Measurements from ENCODE around the gene UNC93B1. TPM values are rescaled to one million over a fixed set of nuclear protein-coding genes. Genes with fewer than 3 reads are reported as not detected.

UNC93B1 gene
- total RNA-seq, 2 donors from 2014 or later, result 15.9 to 28.5 TPM

DNA sequence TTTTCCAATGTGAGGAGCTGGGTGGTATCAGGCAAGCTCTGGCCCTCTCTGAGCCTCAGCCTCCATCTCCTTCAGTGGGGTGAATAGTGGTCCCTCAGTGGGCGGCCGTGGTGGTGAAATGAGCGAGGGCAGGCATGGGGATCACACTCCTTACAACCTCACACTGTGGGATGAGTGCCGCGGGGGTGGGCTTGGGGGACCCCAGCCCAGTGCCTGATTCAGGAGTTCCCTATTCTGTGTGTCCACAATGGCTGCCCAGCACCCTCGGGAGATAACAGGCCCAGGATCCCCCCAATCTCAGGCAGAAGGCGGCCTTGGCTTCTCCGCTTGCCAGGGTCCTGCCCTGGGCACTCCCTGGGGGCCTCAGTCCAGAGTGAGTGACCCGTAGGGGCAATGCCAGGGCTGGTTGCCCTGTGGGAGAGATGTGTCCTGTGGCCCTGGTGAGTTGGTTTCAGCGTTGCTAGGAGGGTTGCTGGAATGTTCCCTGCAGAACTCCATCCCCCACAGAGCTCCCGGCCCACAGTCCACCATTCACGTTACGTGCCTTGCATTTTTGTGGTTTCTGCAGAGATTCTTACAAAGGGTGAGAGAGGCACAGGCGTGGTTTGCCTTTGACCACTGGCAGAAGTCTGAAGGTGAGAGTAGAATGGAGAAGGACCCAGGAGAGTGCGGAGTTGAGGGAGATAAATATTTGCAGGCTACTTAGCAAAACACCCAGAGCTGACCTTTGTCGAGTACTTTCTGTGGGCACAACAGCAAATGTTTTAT, 9.1 kb upstream of the UNC93B1 start:
- no peak for DNase-seq (ENCODE audit: low spot score)
- intact Hi-C loops (cut with DNase I), result no loop called here

DNA sequence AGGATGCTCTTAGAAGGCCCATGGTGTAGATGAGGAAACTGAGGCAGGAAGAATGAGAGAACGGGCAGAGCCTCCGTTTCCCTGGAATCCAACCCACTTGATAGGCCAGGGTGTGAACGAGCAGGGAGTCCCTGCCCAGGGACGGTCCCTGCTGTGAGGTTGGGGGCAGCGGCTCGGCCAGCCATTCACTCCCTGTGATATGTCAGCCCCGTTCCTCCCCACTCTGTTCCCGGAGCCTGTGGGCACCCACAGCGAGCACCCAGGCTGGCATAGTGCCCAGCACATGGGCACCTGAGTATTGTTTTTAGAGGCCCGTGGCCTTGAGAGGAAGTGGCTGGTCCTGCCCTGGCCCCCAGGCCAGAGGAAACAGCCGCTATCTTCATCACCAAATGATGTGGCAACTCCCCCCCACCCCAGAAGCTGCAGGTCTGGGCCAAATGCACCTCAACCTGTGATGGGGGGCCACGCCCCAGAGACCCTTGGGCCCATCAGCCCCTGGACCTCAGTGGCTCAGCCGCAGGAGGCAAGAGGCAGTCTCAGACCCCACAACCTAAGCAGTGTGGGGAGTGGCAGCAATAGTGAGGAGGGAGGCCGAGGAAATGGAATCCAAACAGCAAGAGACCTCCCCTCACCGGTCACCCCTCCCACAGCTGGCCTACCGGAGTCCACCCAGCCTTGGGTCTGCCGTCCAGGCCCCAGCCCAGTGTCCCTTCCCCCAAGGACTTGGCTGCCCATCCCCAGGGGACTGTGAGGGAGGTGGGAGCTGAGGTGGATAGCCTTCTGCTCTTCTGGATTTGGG, 8.3 kb upstream of the UNC93B1 start:
- intact Hi-C loops (cut with DNase I), result no loop called here
- no peak for DNase-seq (ENCODE audit: low spot score)

DNA sequence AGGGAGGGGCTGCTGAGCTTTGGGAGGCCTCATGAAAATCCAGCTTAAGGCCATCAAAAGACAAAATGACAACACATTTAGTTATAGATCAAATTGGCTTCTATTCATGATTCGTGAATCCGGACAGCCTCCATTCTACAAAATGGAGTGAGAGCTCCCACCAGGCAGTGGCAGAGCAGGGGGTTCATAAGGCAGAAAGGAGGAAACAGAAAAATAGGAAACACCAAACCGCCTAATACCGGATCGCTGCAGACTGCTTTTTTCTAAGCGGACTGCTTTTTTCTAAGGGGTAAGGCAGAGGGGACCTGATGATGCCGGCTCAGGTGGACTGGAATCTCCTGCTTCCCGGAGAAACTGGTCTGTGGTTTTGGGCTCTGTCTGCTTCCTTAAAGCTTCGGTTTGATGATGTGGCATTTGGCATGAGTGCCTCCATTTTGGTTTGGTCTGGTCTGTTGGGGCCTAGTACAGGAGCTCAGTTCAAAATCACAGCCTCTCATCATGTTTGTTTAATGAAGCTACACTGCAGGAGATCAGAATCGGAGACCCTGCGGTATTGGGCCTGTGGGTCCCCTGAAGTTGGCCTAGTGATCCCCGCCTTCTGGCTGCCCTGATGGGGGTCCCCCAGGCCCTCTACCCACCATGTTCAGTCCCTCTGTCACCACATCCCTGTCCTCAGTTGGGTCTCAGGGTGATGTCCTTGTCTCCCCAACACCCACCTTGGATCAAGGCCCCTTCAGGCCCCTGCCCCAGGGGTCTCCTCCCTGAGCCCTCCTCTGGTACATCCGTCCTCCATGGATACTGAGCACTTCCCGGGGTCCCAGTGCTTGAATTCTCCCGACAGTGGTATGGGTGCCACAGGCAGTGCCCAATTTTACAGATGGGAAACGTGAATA, 7.4 kb upstream of the UNC93B1 start:
- no peak for DNase-seq (ENCODE audit: low spot score)
- intact Hi-C loops (cut with DNase I), result no loop called here

DNA sequence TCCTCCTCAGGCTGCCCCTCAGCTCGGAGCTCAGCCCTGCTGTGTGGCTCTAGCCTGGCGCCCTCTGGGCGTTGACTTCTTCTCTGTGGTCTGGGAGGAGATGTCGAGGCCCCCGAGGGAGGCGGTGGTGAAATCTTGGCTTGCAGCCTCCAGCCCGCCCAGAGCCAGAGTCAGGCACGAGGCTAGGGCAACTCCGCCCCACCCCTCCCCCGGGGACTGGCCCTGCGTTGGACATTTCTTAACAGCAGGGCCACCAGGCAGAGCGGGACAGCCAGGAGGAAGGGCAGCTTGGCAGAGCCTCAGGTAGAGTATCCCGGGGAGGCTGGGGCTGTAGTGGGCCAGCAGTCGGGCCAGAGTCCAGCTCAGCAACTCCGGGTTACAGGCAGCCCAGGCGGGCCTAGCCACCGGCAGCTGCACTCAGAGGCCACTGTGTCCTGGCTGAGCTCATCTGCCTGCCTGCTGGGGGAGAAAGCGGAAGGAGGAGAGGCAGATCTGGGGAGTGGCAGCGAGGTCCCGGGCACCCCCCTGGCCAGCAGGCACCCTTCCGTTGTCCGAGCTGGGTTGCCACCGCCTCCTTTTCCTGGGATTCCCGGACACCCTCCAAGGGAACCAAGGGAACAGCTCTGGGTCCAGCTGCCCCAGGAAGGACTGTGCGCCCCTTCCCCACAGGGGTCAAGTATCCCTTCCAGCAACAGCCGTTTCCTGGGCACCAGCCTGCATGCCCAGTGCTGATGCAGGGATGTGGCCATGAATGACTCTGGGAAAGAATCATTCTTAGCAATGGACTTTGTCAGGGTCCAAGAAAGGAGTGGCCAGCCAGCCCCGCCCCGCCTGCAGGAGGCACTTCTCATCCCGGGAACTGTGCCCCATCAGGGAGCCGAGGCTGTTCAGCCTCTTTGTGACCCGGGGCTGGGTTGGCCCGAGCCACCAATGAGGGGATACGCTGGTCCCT, 6.5 kb upstream of the UNC93B1 start, which contains the start of gene ALDH3B1:
TSS of gene ALDH3B1 (plus strand) at position 238 of the 952 bp plus-strand sequence. CDS start 4,971 bp downstream, outside the sequence.
- DNase-seq (ENCODE audit: low spot score), result peak; percentile 98
- intact Hi-C loops (cut with DNase I), result no loop called here

DNA sequence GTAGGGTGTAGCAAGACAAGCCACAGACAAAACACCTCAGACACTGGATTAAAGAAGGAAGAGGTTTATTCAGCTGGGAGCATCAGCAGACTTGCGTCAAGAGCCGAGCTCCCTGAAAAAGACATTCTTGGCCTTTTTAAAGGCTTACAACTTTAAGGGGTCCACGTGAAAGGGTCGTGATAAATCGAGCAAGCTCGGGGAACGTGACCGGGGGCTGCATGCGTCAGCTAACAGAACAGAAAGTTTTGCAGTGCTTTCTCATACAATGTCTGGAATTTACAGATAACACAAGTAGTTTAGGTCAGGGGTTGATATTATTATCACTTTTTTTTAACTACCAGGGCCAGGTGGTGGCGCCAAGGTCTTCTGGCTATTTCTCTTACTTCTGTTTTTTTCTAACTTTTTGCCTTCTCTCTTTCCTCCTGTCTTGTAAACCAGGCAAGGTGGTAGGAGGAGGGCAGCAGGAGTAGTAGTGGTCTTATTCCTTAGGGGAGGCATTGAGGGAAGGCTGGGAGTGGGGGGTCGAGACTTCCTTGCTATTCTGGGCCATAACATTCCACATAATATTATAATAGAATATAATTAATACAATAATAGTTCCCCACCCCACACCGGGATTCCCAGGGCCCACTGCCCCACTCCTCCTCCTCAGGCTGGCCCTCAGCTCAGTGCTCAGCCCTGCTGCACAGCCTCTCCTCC, 5.6 kb upstream of the UNC93B1 start:
- intact Hi-C loops (cut with DNase I), result no loop called here
- no peak for DNase-seq (ENCODE audit: low spot score)

DNA sequence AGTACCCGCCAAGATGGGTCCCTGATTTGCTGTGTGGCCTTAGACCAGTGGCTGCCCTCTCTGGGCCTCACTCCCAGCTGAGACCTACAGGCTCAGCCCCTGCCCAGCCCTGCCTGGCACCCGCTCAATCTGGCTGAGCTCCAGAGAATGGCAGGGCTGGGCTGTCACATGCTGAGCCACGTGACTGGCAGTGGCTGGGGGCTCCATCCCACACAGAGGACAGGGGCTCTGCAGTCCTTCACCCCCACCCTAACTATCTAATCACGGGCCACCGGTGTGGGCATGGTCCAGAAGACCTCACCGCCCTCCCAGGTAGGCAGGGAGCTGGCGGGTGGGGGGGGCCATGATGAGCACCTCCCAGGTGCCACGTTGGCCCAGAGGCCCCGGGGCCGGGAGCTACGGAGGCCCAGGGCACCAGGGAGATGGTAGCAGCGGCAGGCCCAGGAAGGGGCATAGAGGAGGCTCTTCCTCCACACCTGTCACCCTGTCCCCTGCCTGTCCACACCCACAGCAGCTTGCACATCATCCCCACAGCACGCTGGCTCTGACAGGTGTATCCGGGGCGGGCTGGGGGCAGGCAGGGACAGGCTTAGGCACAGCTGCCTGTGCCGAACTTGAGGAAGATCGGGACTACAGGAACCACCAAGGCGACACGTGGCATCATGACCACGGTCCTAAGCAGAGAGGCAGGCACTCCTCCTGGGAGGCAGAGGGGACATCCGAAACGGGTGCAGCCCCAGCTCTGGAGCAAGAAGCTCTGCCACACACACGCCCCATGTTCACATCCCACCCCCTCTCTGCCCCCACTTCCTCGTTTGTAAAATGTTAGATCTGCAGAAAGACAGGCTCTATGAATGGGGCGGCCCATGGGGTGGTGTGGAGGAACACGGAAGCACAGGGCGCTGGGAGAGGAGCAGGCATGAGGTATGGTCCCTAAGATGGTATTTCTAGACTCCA, 4.8 kb upstream of the UNC93B1 start:
- intact Hi-C loops (cut with DNase I), result no loop called here
- no peak for DNase-seq (ENCODE audit: low spot score)

DNA sequence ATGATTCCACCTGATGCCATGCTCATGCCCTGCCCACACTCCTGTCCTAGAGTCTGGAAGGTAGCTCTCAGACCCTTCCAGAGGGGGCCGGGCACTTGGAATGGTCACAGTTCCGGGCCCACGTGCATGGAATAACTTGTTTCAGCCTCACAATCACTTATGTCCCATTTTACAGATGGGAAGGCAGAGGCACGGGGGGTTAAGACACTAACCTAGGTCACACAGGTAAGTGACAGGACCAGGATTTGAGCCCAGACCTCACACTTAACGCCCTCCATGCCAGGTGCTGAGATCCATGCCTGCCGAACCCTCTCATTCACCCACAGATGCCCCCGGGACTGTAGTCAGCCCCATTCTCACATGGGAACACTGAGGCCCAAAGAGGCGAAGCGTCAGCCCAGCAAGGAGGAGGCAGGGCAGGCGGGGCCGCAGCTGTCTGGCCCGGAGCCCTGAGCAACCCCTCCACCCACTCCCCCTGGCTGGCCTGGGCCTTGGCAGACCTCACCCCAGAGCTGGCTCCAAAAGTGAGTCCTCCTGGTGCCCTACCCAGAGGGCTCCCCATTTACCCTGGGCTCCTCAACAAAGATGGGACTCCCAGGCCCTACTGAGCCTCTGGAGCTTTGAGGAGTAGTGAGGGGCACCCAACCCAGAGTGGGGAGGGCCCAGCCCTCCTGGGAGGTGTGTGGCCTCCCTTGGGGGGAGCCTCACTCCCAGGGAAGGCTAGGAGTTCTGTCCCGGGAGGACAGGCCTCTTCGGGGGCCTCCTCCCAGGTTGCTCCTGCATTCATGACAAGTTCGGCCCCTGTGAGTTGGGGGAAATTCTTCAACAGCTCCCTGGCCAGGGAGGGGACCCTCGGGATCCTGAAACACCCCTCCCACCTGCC, 3.8 kb upstream of the UNC93B1 start:
- intact Hi-C loops (cut with DNase I), result no loop called here

DNA sequence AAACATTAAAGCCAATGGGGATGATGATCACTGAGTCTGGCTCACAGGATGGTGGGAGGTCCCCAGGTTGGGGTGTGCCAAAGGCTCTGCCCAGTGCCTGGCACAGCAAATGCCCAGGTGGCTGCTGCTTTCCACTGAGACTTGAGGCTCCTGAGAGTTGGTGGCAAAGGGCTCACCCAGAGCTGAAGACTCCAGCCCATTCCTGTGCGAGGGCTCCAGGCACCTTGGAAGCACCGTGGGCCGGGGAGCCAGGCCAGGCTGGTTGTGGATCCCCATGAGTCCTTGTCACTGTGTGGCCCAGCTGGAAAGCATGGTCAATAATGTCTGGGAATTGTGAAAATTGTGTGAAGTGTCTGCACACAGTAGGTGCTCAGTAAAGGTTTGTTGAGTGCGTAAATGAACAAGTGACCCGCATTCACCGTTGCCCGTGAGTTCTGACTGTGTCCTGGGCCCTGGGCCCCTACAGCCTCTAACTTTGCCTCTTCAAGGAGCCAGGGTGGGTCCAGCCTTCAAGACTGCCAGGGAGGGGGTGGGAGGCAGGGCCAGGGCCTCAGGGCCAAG, 2.8 kb upstream of the UNC93B1 start:
- DNase-seq (ENCODE audit: low spot score), result no peak
- intact Hi-C loops (cut with DNase I), result loop anchor here in 1 of 2 donors (1.0 kb wide), 1 partner anchor 40 kb away; no protein-coding TSS in a partner anchor

More for the DNA sequence above, 3.8 kb upstream of the UNC93B1 start:
- DNase-seq (ENCODE audit: low spot score), result no peak

DNA sequence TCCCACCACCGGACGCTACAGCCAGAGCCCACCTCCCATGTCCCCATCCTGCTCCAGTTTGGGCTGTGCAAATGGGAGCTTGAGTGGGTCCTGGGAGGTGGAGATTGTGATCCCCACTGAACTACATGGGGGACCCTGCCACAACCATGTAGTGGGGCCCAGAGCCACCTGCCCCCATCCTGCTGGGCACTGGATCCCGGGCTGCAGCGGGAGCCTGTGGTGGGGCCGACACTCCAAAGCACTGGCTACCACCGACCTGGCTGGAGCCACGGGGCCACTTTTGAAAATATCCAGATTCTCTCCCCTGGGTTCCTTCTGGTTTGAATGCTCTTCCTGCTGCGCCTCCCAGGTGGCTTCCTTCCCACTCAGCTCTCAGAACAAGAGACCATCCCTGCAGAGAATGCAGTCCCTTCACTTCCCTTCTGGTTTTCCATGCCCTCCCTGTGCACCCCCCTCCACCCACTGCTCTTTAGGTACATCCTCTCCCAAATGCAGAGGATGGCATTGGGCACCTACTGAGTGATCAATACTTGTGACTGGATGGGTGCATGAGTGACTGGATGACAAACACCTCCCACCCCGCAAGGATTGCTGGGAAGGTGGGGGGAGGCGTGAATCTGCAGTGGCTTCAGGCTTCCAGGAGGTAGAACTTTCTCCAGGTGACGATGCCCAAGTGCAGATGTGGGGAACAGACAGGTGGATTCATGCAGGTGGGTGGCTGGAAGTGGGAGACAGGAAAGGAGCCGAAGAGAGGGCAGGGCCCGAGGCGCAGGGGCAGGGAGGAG, 846 bp upstream of the UNC93B1 start:
- DNase-seq (ENCODE audit: low spot score), result no peak
- intact Hi-C loops (cut with DNase I), result no loop called here

DNA sequence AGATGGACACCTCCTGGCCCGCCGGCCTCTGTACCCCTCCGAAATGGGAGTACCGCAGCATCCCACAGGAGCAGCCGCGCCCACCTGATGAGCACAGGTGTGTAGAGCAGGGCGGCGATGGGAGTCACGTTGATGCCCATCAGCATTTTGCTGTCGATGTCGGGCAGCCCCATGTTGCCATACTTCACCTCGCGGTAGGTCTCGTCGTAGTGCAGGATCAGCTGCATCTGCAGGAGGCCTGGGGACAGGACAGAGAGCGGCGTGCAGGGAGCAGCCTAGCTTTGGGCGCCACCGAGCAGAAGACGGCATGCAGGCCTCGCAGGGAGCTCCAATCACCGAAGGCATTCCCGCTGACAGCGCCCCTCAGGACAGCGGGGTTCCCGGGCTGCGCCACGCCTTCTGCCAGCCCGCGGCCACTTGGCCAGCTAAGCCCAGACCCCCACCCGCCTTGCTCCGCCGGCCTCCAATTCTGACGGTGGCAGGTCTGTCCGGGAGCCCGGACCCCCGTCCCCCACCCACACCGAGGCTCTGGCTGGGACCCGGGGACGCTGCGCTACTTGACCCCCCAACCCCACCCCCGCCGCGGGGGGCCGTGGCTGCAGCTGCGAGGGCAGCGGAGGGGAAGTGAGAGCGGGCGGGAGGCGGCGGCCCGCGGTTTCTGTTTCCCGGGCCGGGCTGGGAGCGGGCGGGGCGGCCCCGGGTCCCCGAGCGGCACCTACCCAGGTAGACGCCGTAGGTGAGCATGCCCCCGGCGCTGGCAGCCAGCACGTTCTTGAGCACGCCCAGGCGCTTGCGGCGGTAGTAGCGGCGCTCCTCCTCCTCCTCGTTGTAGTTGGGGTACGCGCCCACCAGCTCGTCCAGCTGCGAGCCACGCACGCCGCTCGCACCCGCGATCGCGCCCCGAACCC, 705 bp downstream of the UNC93B1 start:
- intact Hi-C loops (cut with DNase I), result no loop called here
- no peak for DNase-seq (ENCODE audit: low spot score)

DNA sequence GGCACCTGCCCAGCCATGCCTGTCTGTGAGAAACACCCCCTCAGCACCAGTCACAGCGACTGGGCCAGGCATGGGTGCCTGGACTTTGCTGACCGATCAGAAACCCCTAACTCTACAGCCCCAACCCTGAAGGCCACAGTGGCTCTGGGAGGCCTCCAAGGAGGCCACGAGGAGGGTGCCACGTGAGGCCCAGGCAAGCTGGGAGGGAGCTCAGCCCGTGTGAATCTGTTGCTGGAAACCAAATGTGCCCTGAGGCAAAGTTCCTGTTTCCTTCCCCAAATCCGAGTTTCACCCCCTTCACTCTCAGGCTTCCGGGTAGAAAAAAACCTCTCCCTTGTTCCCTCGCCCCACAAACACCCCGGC, 1.3 kb downstream of the UNC93B1 start:
- no peak for DNase-seq (ENCODE audit: low spot score)
- intact Hi-C loops (cut with DNase I), result no loop called here

DNA sequence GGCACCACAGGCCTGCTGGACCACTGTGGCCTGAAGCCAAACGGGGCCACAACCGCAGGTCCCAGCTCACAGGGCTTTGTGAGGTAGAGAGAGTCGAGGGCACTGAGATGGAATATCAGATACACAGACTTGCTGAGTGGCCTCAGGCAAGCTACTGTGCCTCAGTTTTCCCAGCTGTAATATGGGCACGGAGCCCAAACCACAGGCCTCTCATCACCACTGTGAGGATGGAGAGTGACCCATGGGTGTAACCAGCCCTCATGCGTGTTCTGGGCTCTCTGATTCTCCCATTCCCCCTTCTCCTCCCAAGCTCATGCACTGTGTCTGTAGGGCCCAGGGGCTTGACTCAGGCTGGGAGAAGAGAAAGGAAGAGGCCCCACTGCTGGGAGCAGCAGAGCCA, 4.2 kb downstream of the UNC93B1 start:
- no peak for DNase-seq (ENCODE audit: low spot score)
- intact Hi-C loops (cut with DNase I), result no loop called here

DNA sequence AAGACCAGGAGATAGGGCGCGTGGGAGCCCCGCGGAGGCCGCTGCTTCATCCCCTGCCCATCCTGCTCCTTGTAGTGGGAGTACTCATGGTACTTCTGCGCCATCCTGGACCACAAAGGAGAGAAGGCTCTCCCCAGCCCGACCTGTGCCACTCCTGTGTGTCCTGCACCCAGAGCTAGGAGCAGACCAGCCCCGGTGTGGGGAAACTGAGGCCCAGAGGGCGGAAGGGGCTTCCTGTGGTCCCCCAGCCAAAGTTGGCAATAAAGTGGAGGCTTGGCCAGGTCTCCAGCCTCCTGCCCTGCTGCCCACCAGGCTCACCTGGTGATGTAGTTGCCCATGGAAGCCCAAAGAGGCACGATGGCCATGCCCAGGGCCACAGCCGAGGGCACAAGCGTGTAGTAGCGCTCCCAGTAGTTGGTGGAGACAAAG, 4.7 kb downstream of the UNC93B1 start:
- intact Hi-C loops (cut with DNase I), result no loop called here
- no peak for DNase-seq (ENCODE audit: low spot score)
